Measurements from ENCODE around the gene NME4. TPM values are rescaled to one million over a fixed set of nuclear protein-coding genes. Genes with fewer than 3 reads are reported as not detected.

NME4 gene
- total RNA-seq, 2 donors from 2014 or later: 38.3 to 63.6 TPM

GRCh38 chr16:444027-444426 lies 47.0 kb downstream of the NME4 start:
- Histone ChIP-seq H3K4me3 (no peak overlapping the region), H3K27ac (no peak overlapping the region), H3K4me1 (no peaks in the 10 kb centered on the region), H3K9me3 (no peaks in the 10 kb centered on the region), H3K9ac (ENCODE audit: low read depth in 2 of 2, low read length in 2 of 2) (no peak overlapping the region), H3K27me3 (no peaks in the 10 kb centered on the region), H3K36me3 (no peaks in the 10 kb centered on the region)
- intact Hi-C loops (cut with DNase I): no loop called here
- no peak for TF ChIP-seq CTCF (IDR thresholded peaks at IDR 0.05)
- no peak for DNase-seq

GRCh38 chr16:445566-445965 lies 48.6 kb downstream of the NME4 start:
- H3K36me3 ChIP-seq: no peaks in the 10 kb centered on the region
- H3K27ac ChIP-seq: no peak overlapping the region
- DNase-seq: no peak
- TF ChIP-seq CTCF (IDR thresholded peaks at IDR 0.05): no peak
- intact Hi-C loops (cut with DNase I): no loop called here
- H3K9me3 ChIP-seq: no peaks in the 10 kb centered on the region
- no peak overlapping the region for H3K4me3 ChIP-seq
- no peaks in the 10 kb centered on the region for H3K27me3 ChIP-seq
- H3K4me1 ChIP-seq: no peaks in the 10 kb centered on the region
- H3K9ac ChIP-seq (ENCODE audit: low read depth in 2 of 2, low read length in 2 of 2): no peak overlapping the region

Other genes starting within 250 kb of the NME4 start
- gene HBZ, start 244.6 kb upstream of the NME4 start, total RNA-seq: 1 to 10 TPM in 1 of 2 donors, not detected in 1; 1.4 TPM
- not detected for gene HBM, start 231.2 kb upstream of the NME4 start, total RNA-seq
- gene HBA2, start 224.3 kb upstream of the NME4 start, total RNA-seq: 10 to 100 TPM in 1 of 2 donors, 1 to 10 TPM in 1; 3.5 to 64.9 TPM
- gene HBA1, start 220.5 kb upstream of the NME4 start, total RNA-seq: 10 to 100 TPM in 1 of 2 donors, 1 to 10 TPM in 1; 7.4 to 50.3 TPM
- not detected for gene HBQ1, start 216.7 kb upstream of the NME4 start, total RNA-seq
- 10 to 100 TPM; 37.1 to 55.4 TPM for gene LUC7L, start 167.8 kb upstream of the NME4 start, total RNA-seq
- 100 to 1,000 TPM; 105 to 124 TPM for gene FAM234A, start 162.4 kb upstream of the NME4 start, total RNA-seq
- 1 to 10 TPM; 2.9 to 4.0 TPM for gene RGS11, start 121.3 kb upstream of the NME4 start, total RNA-seq
- 10 to 100 TPM in 1 of 2 donors, 1 to 10 TPM in 1; 1.8 to 20.0 TPM for gene ARHGDIG, start 116.6 kb upstream of the NME4 start, total RNA-seq
- gene PDIA2, start 114.0 kb upstream of the NME4 start, total RNA-seq: 1 to 10 TPM; 1.4 to 2.6 TPM
- 10 to 100 TPM; 33.4 to 34.3 TPM for gene AXIN1, start 44.5 kb upstream of the NME4 start, total RNA-seq
- 10 to 100 TPM; 59.4 to 75.4 TPM for gene MRPL28, start 26.7 kb upstream of the NME4 start, total RNA-seq
- gene PGAP6, start 15.2 kb upstream of the NME4 start, total RNA-seq: 100 to 1,000 TPM in 1 of 2 donors, 10 to 100 TPM in 1; 99.6 to 102 TPM
- gene DECR2, start 4.7 kb downstream of the NME4 start, total RNA-seq: 10 to 100 TPM; 31.3 to 50.2 TPM
- 10 to 100 TPM; 20.9 to 22.3 TPM for gene RAB11FIP3, start 28.4 kb downstream of the NME4 start, total RNA-seq
- 100 to 1,000 TPM in 1 of 2 donors, 10 to 100 TPM in 1; 74.6 to 139 TPM for gene CAPN15, start 130.5 kb downstream of the NME4 start, total RNA-seq
- not detected for gene PRR35, start 163.2 kb downstream of the NME4 start, total RNA-seq
- under 1 TPM; 0.32 to 0.35 TPM for gene NHLRC4, start 169.8 kb downstream of the NME4 start, total RNA-seq
- 10 to 100 TPM; 25.6 to 59.3 TPM for gene PIGQ, start 172.8 kb downstream of the NME4 start, total RNA-seq
- 10 to 100 TPM; 34.9 to 38.5 TPM for gene RAB40C, start 192.9 kb downstream of the NME4 start, total RNA-seq
- gene WFIKKN1, start 233.8 kb downstream of the NME4 start, total RNA-seq: 1 to 10 TPM in 1 of 2 donors, under 1 TPM in 1; 0.80 to 1.1 TPM
- gene METTL26, start 239.1 kb downstream of the NME4 start, total RNA-seq: 100 to 1,000 TPM in 1 of 2 donors, 10 to 100 TPM in 1; 43.7 to 102 TPM
- gene MCRIP2, start 244.6 kb downstream of the NME4 start, total RNA-seq: 100 to 1,000 TPM; 132 to 158 TPM

Measured in colonic mucosa (tissue), 4 donors.